ENCODE data around the gene SARS1. TPM values are rescaled to one million over a fixed set of nuclear protein-coding genes. Genes with fewer than 3 reads are reported as not detected.

The SARS1 gene
- total RNA-seq, 1 donor = 235 TPM

DNA sequence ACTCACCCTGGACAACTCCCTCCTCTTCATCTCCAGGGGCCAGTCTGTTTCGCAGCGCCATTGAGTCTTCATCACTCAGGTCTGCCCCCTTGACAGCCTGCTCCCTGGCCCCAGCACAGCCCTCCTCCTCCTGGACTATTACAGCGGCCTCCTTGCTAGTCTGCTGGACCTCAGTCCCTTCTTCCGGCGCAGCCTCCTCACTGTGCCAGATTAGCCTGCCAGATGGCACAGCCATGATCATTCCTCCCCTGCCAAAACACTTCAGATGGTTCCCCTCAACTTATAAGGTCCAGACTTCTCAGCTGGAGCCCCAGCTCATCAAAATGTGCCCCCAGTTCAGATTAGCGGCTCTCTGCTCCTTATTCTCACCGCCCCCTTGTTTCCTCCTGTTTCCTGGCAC, 28.7 kb downstream of the SARS1 start:
- no peak overlapping the region for H3K4me3 ChIP-seq (ENCODE audit: low read depth, low read length)
- TF ChIP-seq, protein P1, sequence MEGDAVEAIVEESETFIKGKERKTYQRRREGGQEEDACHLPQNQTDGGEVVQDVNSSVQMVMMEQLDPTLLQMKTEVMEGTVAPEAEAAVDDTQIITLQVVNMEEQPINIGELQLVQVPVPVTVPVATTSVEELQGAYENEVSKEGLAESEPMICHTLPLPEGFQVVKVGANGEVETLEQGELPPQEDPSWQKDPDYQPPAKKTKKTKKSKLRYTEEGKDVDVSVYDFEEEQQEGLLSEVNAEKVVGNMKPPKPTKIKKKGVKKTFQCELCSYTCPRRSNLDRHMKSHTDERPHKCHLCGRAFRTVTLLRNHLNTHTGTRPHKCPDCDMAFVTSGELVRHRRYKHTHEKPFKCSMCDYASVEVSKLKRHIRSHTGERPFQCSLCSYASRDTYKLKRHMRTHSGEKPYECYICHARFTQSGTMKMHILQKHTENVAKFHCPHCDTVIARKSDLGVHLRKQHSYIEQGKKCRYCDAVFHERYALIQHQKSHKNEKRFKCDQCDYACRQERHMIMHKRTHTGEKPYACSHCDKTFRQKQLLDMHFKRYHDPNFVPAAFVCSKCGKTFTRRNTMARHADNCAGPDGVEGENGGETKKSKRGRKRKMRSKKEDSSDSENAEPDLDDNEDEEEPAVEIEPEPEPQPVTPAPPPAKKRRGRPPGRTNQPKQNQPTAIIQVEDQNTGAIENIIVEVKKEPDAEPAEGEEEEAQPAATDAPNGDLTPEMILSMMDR (IDR thresholded peaks at IDR 0.05; ENCODE audit: insufficient read depth, low read depth, low read length) = no peak
- no peak for DNase-seq (ENCODE audit: low read depth)

DNA sequence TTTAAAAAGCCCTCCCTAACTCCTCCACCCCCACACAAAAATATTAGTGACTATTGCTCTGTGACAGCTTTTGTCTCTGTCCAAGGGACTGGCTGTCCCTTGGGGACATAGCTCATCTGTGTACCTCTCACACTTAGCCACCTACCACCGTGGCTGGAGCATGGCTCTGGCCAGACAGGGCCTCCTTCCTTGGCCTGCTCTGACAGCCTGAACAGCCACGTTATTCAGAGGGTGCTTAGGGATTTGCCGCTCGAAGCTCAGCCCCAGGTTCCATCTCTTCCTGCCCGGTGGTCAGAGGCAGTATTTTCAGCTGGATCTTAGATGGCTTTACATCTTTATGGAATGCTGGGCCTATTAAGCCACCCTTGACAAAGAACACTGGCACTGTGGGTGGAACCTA, 29.5 kb downstream of the SARS1 start:
- no peak for DNase-seq (ENCODE audit: low read depth)
- no peak overlapping the region for H3K4me3 ChIP-seq (ENCODE audit: low read depth, low read length)
- TF ChIP-seq, protein P1 (IDR thresholded peaks at IDR 0.05; ENCODE audit: insufficient read depth, low read depth, low read length) = no peak

DNA sequence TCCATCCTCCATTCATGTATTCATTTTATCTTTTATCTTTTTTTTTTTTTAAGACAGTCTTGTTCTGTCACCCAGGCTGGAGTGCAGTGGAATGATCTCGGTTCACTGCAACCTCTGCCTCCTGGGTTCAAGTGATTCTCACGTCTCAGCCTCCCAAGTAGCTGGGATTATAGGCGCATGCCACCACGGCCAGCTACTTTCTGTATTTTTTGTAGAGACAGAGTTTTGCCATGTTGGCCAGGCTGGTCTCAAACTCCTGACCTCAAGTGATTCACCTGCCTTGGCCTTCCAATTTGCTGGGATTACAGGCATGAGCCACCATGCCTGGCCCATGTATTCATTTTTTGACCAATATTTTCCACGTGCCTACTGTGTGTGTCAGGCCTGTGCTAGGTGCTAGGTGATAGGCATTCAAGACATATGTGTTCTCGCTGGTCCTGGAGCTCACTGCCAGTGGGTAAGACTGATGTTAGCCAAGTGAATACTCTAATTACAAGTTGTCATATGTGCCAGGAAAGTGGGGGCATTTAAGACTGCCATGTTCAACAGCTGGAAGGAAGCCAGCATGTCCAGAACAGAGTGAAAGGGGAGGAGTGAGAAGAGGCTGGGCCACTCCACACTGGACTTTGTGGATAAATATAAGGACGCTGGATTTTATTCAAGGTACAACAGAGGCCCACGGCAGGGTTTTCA, 30.3 kb downstream of the SARS1 start:
- no peak overlapping the region for H3K4me3 ChIP-seq (ENCODE audit: low read depth, low read length)
- no peak for DNase-seq (ENCODE audit: low read depth)
- TF ChIP-seq, protein P1 (IDR thresholded peaks at IDR 0.05; ENCODE audit: insufficient read depth, low read depth, low read length) = no peak

DNA sequence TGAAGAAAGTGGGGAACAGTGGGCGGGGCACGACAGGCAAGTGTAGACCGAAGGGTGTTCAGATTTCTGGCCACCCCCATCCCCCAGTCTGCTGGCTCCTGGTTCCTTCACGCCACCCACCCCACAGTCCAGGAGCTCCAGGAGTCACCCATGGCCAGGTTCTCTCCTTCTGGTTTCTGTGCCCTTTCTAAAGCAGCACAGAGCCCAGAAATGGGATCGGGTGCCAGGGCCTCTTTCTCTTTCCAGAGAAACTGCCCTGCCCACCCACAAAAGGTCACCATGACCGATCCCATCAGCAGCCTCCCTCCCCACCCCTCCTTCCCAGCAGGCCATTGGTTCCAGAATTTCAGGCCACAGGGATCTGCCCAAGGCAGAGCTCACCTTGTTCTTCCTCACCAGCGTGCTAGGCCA, 32.4 kb downstream of the SARS1 start:
- TF ChIP-seq, protein P1 (IDR thresholded peaks at IDR 0.05; ENCODE audit: insufficient read depth, low read depth, low read length) = no peak
- no peak overlapping the region for H3K4me3 ChIP-seq (ENCODE audit: low read depth, low read length)
- DNase-seq (ENCODE audit: low read depth) = no peak

DNA sequence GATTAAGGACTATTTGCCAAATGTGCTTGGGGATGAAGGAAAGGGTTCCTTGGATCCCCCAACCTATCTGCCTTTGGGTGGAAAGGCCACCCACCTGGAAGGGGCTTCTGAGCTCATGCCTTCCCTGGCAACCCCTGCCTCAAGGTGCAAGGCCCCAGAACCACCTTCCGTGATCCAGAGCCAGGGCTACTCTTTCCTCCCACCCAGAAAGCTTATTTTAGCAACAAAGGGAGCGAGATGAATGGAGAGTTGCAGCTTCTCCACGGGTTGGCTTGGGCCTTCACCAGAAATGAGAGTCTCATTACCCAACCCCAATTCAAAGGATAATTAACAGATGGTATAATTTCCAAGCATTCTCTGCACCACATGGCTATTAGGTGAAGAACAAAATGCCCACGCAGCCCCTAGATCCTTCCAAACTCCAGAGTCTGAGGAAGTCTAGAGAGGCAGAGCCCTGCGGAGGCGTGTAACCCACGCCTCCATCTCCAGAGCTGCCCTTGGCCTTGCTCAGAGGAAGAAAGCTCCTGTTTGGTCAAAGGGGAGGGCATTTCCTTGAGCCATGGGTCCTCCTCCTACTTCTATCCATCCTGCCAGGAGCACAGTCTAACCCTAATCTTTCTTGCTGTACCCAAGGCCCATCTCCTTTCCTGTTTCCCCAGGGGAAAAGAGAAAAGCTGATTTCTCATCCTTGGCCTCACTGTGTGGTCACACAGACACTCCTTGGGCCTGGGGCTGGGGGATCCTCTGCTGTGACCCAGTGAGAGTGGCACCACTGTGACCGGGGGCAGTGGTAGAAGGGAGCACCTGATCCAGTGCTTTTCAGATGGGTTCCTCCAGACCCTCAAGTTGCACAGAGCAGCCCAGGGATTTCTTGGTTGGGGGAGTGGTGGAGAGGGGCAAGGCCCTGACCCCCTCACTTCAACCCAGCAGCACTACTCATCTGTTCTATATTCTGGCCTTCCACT, 34.0 kb downstream of the SARS1 start:
- H3K4me3 ChIP-seq (ENCODE audit: low read depth, low read length) = no peak overlapping the region
- DNase-seq (ENCODE audit: low read depth) = no peak
- TF ChIP-seq, protein P1 (IDR thresholded peaks at IDR 0.05; ENCODE audit: insufficient read depth, low read depth, low read length) = no peak

DNA sequence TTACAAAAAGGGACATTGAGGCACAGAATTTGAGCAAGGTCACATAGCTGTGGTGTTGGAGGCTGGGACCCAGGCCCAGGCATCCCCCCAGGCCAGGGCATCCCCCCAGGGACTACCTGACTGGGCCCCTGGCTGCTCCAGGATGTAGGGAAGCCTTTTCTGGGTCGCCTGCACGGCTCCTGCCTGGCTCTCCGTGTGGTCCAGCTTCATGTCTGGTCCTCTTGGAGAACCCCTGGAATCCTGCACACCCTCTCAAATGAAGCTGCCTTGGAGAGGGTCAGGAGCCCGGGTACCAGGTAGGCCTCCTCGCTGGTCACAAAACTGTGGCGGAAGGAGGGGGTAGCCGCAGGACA, 34.7 kb downstream of the SARS1 start:
- TF ChIP-seq, protein P1 (IDR thresholded peaks at IDR 0.05; ENCODE audit: insufficient read depth, low read depth, low read length) = no peak
- no peak overlapping the region for H3K4me3 ChIP-seq (ENCODE audit: low read depth, low read length)
- DNase-seq (ENCODE audit: low read depth) = no peak

All from fibroblast of villous mesenchyme (primary cell).